ENCODE data around the gene GOLIM4. TPM values are rescaled to one million over a fixed set of nuclear protein-coding genes. Genes with fewer than 3 reads are reported as not detected.

Gene GOLIM4
- polyA plus RNA-seq, 1 experiment = 35.1 TPM

DNA sequence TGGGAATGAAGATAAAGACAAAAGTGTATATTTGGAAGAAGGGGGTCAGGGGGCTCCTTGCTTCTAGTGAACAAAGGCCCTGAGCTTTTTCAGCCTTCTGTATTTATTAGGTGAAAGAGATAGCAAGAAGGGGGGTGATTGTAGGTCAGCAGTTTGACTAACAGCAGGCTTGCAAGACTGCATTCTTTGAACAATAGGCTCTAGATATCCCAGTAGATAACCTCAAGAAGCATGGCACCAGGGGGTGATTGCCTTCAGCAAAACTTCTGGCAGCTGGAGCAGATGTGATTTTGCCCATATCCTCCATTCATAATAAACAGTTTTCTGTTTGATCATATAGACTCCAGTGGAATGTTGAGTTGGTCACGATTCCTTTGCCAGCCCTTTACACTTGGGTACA lies 31.7 kb upstream of the GOLIM4 start:
- no peak for DNase-seq (ENCODE audit: low read depth)
- Histone ChIP-seq H3K4me3 (ENCODE audit: low read depth, low read length) (no peak overlapping the region), H3K36me3 (ENCODE audit: control insufficient read depth, insufficient read depth, low read length) (no peaks in the 10 kb centered on the region), H3K27me3 (ENCODE audit: control insufficient read depth, insufficient read depth, low read length) (no peaks in the 10 kb centered on the region)
- TF ChIP-seq, protein P1, sequence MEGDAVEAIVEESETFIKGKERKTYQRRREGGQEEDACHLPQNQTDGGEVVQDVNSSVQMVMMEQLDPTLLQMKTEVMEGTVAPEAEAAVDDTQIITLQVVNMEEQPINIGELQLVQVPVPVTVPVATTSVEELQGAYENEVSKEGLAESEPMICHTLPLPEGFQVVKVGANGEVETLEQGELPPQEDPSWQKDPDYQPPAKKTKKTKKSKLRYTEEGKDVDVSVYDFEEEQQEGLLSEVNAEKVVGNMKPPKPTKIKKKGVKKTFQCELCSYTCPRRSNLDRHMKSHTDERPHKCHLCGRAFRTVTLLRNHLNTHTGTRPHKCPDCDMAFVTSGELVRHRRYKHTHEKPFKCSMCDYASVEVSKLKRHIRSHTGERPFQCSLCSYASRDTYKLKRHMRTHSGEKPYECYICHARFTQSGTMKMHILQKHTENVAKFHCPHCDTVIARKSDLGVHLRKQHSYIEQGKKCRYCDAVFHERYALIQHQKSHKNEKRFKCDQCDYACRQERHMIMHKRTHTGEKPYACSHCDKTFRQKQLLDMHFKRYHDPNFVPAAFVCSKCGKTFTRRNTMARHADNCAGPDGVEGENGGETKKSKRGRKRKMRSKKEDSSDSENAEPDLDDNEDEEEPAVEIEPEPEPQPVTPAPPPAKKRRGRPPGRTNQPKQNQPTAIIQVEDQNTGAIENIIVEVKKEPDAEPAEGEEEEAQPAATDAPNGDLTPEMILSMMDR (IDR thresholded peaks at IDR 0.05; ENCODE audit: insufficient read depth, low read depth, low read length) = no peak
- POLR2A ChIA-PET = no interaction called here
- CTCF ChIA-PET = no interaction called here

DNA sequence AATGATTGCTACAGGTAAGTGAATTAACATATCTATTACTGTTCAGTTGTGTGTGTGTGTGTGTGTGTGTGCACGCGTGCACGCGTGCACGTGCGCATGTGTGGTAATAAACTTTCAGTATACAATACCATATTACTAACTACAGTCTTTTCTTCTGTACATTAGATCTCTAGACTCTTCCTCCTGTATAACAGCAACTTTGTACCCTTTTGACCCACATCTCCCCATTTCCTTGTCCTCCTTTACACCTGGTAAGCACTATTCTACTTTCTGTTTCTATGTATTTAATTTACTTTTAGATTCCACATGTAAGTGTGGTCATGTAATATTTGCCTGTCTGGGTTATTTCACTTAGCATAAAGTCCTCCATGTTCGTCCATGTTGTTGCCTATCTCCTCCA lies 29.1 kb upstream of the GOLIM4 start:
- ChIA-PET CTCF (no interaction called here), POLR2A (no interaction called here)
- Histone ChIP-seq H3K27me3 (ENCODE audit: control insufficient read depth, insufficient read depth, low read length) (no peaks in the 10 kb centered on the region), H3K36me3 (ENCODE audit: control insufficient read depth, insufficient read depth, low read length) (no peaks in the 10 kb centered on the region), H3K4me3 (ENCODE audit: low read depth, low read length) (no peak overlapping the region)
- no peak for DNase-seq (ENCODE audit: low read depth)
- TF ChIP-seq, protein P1 (IDR thresholded peaks at IDR 0.05; ENCODE audit: insufficient read depth, low read depth, low read length) = no peak

- TF ChIP-seq, protein P1 (IDR thresholded peaks at IDR 0.05; ENCODE audit: insufficient read depth, low read depth, low read length) = no peak
- CTCF ChIA-PET = no interaction called here
- no peak overlapping the region for H3K4me3 ChIP-seq (ENCODE audit: low read depth, low read length)
- POLR2A ChIA-PET = no interaction called here
- no peak for DNase-seq (ENCODE audit: low read depth)
- no peaks in the 10 kb centered on the region for H3K36me3 ChIP-seq (ENCODE audit: control insufficient read depth, insufficient read depth, low read length)
- no peaks in the 10 kb centered on the region for H3K27me3 ChIP-seq (ENCODE audit: control insufficient read depth, insufficient read depth, low read length)
Measured at GRCh38 chr3:168124291-168124690, 28.6 kb upstream of the GOLIM4 start.

- DNase-seq (ENCODE audit: low read depth) = no peak
- ChIA-PET POLR2A (no interaction called here), CTCF (interaction anchor here (1.2 kb wide), 1 partner anchor 42 kb away, joined by 3 read pairs; no protein-coding TSS in a partner anchor)
- TF ChIP-seq, protein P1 (IDR thresholded peaks at IDR 0.05; ENCODE audit: insufficient read depth, low read depth, low read length) = no peak
- Histone ChIP-seq H3K27me3 (ENCODE audit: control insufficient read depth, insufficient read depth, low read length) (no peaks in the 10 kb centered on the region), H3K4me3 (ENCODE audit: low read depth, low read length) (no peak overlapping the region), H3K36me3 (ENCODE audit: control insufficient read depth, insufficient read depth, low read length) (no peaks in the 10 kb centered on the region)
Measured at GRCh38 chr3:168123201-168124176, 27.8 kb upstream of the GOLIM4 start.

DNA sequence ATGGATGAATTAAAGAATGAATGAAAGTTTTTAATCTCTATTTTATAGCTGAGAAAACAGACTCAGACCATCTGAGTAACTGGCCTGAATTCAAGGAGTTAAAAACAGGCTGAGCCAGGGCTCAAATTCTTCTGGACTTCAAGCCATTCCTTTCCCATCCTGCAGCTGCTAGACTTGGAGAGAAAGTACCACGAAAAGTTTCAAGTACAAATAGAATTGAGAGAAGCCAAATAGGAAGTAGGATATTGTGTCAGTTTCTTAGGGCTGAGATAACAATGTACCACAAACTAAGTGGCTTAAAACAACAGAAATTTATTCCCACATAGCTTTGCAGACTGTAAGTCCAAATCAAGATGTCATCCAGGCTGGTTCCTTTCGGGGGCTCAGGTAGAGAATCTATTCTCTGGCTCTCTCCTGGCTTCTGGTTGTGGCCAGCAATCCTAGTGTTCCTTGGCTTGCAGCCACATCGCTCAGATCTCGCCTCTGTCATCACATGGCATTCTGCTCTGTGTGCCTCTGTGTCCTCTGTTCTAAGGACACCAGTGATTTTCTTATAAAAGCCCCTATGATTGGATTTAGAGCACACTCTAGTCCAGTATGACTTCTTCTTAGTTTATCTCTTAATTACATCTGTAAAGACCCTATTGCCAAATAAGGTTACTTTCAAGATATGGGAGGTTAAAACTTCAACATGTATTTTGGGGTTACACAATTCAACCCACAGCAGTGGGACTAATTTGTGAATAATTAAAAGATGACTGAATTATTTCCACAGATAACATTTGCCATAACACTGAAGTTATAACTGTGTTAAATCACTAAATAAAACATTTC lies 25.7 kb upstream of the GOLIM4 start:
- TF ChIP-seq, protein P1 (IDR thresholded peaks at IDR 0.05; ENCODE audit: insufficient read depth, low read depth, low read length) = no peak
- ChIA-PET POLR2A (no interaction called here), CTCF (interaction anchor here (1.2 kb wide), 1 partner anchor 69 kb away, joined by 3 read pairs; no protein-coding TSS in a partner anchor)
- DNase-seq (ENCODE audit: low read depth) = no peak
- Histone ChIP-seq H3K27me3 (ENCODE audit: control insufficient read depth, insufficient read depth, low read length) (no peaks in the 10 kb centered on the region), H3K36me3 (ENCODE audit: control insufficient read depth, insufficient read depth, low read length) (no peaks in the 10 kb centered on the region), H3K4me3 (ENCODE audit: low read depth, low read length) (no peak overlapping the region)

Data from BJ (cell line).